Activated B cell treated with CpG ODN at 0.5 μM for 24 hours (primary cell): Measurements from ENCODE around the gene RNF220. TPM values are rescaled to one million over a fixed set of nuclear protein-coding genes. Genes with fewer than 3 reads are reported as not detected.

Experiments
- ATAC-seq: fragments of 200-7000 bp; cut with Tn5 transposase; one replicate; pipeline ENCODE4 v1.10.0; 2021; ENCODE audit warnings: low read depth, mild to moderate bottlenecking, moderate library complexity
- CTCF ChIA-PET: fragments of 350-600 bp; sonication (Branson Sonifier 250); formaldehyde crosslinking; loops from one replicate; lab custom pipeline; 2021; ENCODE audit warnings: antibody characterized with exemption; lab: Charles Lee
- POLR2A ChIA-PET: fragments of 350-600 bp; sonication (Branson Sonifier 250); formaldehyde crosslinking; loops from one replicate; lab custom pipeline; 2021; ENCODE audit warnings: antibody characterized with exemption; lab: Charles Lee
- DNase-seq: peaks from one replicate; pipeline ENCODE4 v3.0.0; 2022
- H3K27ac Mint-ChIP-seq: one replicate; pipeline ENCODE4 v1.8.0; 2020; ENCODE audit warnings: mixed read lengths
- H3K27me3 Mint-ChIP-seq: one replicate; pipeline ENCODE4 v1.8.0; 2021; ENCODE audit warnings: mixed read lengths
- H3K36me3 Mint-ChIP-seq: one replicate; pipeline ENCODE4 v1.8.0; 2021; ENCODE audit warnings: low read depth, mixed read lengths
- H3K4me1 Mint-ChIP-seq: one replicate; pipeline ENCODE4 v1.8.0; 2021; ENCODE audit warnings: mixed read lengths
- H3K4me3 Mint-ChIP-seq: one replicate; pipeline ENCODE4 v1.8.0; 2020; ENCODE audit warnings: mild to moderate bottlenecking, mixed read lengths
- H3K9me3 Mint-ChIP-seq: one replicate; pipeline ENCODE4 v1.8.0; 2020; ENCODE audit warnings: mixed read lengths
- intact Hi-C: fragments of 100-400 bp; cut with micrococcal nuclease; formaldehyde crosslinking; loops from one replicate; pipeline ENCODE4 v1.15.1; 2024
- total RNA-seq: library from RNA; stranded (reverse); gene quantifications from 2 replicates; pipeline ENCODE4 v1.2.3, GENCODE V29; 2022
- TF ChIP-seq, protein P1 (sequence below): fragments of 200-600 bp; IDR thresholded peaks from one replicate; pipeline ENCODE4 v1.8.0; 2022; ENCODE audit warnings: antibody characterized with exemption, mild to moderate bottlenecking

RNF220 gene
- total RNA-seq, 1 donor from 2014 or later: 103 TPM

DNA sequence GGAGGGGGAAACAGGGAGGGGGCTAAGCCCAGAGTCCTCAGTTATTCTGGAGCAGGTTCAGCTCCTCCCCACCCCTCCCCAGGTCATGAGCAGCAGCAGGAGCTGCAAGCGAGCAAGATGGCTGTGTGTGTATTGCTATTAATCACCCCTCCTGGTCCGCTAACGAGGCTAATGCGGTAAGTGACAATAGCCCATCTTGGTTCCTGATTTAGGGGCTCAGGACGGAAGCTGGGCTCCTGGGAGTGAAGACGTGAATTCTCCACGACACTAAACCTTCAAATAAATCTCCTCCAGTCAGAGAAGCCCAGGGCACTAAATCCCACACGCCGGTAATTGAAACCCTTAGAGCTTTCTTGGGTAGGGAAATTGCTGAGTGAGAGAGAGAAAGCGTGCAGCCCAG lies 193.1 kb downstream of the RNF220 start:
- TF ChIP-seq, protein P1, sequence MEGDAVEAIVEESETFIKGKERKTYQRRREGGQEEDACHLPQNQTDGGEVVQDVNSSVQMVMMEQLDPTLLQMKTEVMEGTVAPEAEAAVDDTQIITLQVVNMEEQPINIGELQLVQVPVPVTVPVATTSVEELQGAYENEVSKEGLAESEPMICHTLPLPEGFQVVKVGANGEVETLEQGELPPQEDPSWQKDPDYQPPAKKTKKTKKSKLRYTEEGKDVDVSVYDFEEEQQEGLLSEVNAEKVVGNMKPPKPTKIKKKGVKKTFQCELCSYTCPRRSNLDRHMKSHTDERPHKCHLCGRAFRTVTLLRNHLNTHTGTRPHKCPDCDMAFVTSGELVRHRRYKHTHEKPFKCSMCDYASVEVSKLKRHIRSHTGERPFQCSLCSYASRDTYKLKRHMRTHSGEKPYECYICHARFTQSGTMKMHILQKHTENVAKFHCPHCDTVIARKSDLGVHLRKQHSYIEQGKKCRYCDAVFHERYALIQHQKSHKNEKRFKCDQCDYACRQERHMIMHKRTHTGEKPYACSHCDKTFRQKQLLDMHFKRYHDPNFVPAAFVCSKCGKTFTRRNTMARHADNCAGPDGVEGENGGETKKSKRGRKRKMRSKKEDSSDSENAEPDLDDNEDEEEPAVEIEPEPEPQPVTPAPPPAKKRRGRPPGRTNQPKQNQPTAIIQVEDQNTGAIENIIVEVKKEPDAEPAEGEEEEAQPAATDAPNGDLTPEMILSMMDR: no peak
- intact Hi-C loops: no loop called here
- DNase-seq (no peak), ATAC-seq (no peak)
- CTCF ChIA-PET: interaction anchor here (0.7 to 1.5 kb wide), 2 partner anchors 54 to 220 kb away, joined by 3 to 10 read pairs; no protein-coding TSS in a partner anchor
- H3K27me3 Mint-ChIP-seq: peaks cover 6% of the 10 kb centered on the region
- no peak overlapping the region for H3K27ac Mint-ChIP-seq
- POLR2A ChIA-PET: no interaction called here
- H3K9me3 Mint-ChIP-seq: no peaks in the 10 kb centered on the region
- no peak overlapping the region for H3K4me3 Mint-ChIP-seq
- H3K4me1 Mint-ChIP-seq: no peaks in the 10 kb centered on the region
- H3K36me3 Mint-ChIP-seq: no peaks in the 10 kb centered on the region

- ChIA-PET CTCF (no interaction called here), POLR2A (no interaction called here)
- H3K9me3 Mint-ChIP-seq: no peaks in the 10 kb centered on the region
- TF ChIP-seq, protein P1: no peak
- no peaks in the 10 kb centered on the region for H3K4me1 Mint-ChIP-seq
- no peak overlapping the region for H3K27ac Mint-ChIP-seq
- ATAC-seq (no peak), DNase-seq (no peak)
- H3K4me3 Mint-ChIP-seq: no peak overlapping the region
- intact Hi-C loops: no loop called here
- H3K27me3 Mint-ChIP-seq: peaks cover 2% of the 10 kb centered on the region
- H3K36me3 Mint-ChIP-seq: no peaks in the 10 kb centered on the region
Measured at GRCh38 chr1:44602634-44603628, 197.9 kb downstream of the RNF220 start.

- intact Hi-C loops: no loop called here
- Mint-ChIP-seq H3K4me3 (no peak overlapping the region), H3K4me1 (no peaks in the 10 kb centered on the region), H3K36me3 (no peaks in the 10 kb centered on the region), H3K27me3 (peaks cover 2% of the 10 kb centered on the region), H3K27ac (no peak overlapping the region), H3K9me3 (no peaks in the 10 kb centered on the region)
- no peak for ATAC-seq
- POLR2A ChIA-PET: no interaction called here
- no peak for DNase-seq
- TF ChIP-seq, protein P1: no peak
- CTCF ChIA-PET: no interaction called here
Measured at GRCh38 chr1:44603718-44604117, 198.7 kb downstream of the RNF220 start.

DNA sequence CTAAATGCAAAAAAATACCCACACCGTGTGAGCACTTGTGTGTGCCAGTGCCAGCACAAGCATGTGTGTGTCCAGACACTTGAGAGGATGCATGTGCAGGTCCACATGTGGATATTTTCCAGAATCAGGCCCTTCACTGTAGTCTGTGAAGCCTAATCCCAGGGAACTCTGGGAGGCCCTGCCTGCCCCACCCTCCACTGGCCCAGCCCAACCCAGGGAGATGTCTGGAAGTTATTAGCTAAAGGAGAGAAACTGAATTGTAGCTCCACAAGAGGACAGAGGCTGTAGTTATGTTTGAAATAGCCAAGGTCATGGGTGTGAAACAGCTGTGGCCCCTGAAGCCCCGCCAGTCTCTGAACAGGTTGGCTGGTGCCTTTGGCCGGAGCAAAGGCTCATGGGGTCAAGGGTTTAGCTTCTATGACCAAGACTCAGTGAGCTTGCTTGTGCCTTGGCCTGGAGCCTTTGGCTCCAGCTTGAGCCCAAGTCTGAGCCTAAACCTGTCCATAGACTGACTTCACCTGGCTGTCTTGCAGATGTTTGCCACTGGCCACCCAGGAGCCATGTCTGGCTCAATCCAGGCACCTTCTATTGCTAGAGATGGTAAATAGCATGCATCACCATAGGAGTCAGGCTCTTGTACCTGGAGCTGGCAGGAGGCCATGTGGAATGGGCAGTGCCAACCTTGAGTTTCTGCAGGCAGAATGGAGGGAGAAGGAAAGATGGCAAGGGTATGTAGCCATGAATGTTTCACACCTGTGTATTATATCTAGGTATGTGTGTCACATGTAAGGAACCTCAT lies 199.3 kb downstream of the RNF220 start:
- ATAC-seq (no peak), DNase-seq (no peak)
- H3K9me3 Mint-ChIP-seq: no peaks in the 10 kb centered on the region
- H3K4me1 Mint-ChIP-seq: no peaks in the 10 kb centered on the region
- no peak overlapping the region for H3K4me3 Mint-ChIP-seq
- ChIA-PET CTCF (no interaction called here), POLR2A (no interaction called here)
- TF ChIP-seq, protein P1: no peak
- intact Hi-C loops: no loop called here
- no peak overlapping the region for H3K27ac Mint-ChIP-seq
- H3K36me3 Mint-ChIP-seq: no peaks in the 10 kb centered on the region
- peaks cover 4% of the 10 kb centered on the region for H3K27me3 Mint-ChIP-seq
